HS-27A (cell line): Measurements from ENCODE around the gene MTMR2.

ENCODE experiments used
- DNase-seq: peaks from one replicate; pipeline ENCODE4 v3.0.0-alpha.2; 2012; ENCODE audit warnings: low read depth, missing footprints

MTMR2 gene

GRCh38 chr11:95917193-95918036 is 6.5 kb downstream of the MTMR2 start:
- DNase-seq = no peak

GRCh38 chr11:95916049-95916448 is 7.9 kb downstream of the MTMR2 start:
- DNase-seq = no peak

GRCh38 chr11:95915051-95915450 is 8.9 kb downstream of the MTMR2 start:
- DNase-seq = no peak

GRCh38 chr11:95913830-95914615 is 9.9 kb downstream of the MTMR2 start:
- DNase-seq = no peak

GRCh38 chr11:95912902-95913560 is 10.9 kb downstream of the MTMR2 start:
- no peak for DNase-seq

- no peak for DNase-seq
These were observed 12.5 kb downstream of the MTMR2 start for GRCh38 chr11:95911369-95911759.

GRCh38 chr11:95910638-95911368 is 13.1 kb downstream of the MTMR2 start:
- no peak for DNase-seq

- no peak for DNase-seq
These were observed 15.1 kb downstream of the MTMR2 start for GRCh38 chr11:95908826-95909225.

GRCh38 chr11:95907476-95907875 is 16.4 kb downstream of the MTMR2 start:
- no peak for DNase-seq

- no peak for DNase-seq
These were observed 19.8 kb downstream of the MTMR2 start for GRCh38 chr11:95904009-95904650.

- no peak for DNase-seq
These were observed 25.1 kb downstream of the MTMR2 start for GRCh38 chr11:95898782-95899181.

- no peak for DNase-seq
These were observed 26.2 kb downstream of the MTMR2 start for GRCh38 chr11:95897731-95898130.

- DNase-seq = no peak
These were observed 28.1 kb downstream of the MTMR2 start for GRCh38 chr11:95895815-95896214.

- DNase-seq = no peak
These were observed 30.9 kb downstream of the MTMR2 start for GRCh38 chr11:95892892-95893570.

GRCh38 chr11:95892492-95892891 is 31.4 kb downstream of the MTMR2 start:
- DNase-seq = no peak

- no peak for DNase-seq
These were observed 32.3 kb downstream of the MTMR2 start for GRCh38 chr11:95891423-95892170.

GRCh38 chr11:95888852-95889251 is 35.1 kb downstream of the MTMR2 start:
- no peak for DNase-seq

GRCh38 chr11:95888439-95888838 is 35.5 kb downstream of the MTMR2 start:
- DNase-seq = no peak

- no peak for DNase-seq
These were observed 37.4 kb downstream of the MTMR2 start for GRCh38 chr11:95886462-95886861.

- DNase-seq = no peak
These were observed 39.1 kb downstream of the MTMR2 start for GRCh38 chr11:95884802-95885201.
